Measurements from ENCODE around the gene CCDC92. TPM values are rescaled to one million over a fixed set of nuclear protein-coding genes. Genes with fewer than 3 reads are reported as not detected.

The CCDC92 gene
- total RNA-seq, 2 experiments from 2014 or later: 11.5 to 12.7 TPM

DNA sequence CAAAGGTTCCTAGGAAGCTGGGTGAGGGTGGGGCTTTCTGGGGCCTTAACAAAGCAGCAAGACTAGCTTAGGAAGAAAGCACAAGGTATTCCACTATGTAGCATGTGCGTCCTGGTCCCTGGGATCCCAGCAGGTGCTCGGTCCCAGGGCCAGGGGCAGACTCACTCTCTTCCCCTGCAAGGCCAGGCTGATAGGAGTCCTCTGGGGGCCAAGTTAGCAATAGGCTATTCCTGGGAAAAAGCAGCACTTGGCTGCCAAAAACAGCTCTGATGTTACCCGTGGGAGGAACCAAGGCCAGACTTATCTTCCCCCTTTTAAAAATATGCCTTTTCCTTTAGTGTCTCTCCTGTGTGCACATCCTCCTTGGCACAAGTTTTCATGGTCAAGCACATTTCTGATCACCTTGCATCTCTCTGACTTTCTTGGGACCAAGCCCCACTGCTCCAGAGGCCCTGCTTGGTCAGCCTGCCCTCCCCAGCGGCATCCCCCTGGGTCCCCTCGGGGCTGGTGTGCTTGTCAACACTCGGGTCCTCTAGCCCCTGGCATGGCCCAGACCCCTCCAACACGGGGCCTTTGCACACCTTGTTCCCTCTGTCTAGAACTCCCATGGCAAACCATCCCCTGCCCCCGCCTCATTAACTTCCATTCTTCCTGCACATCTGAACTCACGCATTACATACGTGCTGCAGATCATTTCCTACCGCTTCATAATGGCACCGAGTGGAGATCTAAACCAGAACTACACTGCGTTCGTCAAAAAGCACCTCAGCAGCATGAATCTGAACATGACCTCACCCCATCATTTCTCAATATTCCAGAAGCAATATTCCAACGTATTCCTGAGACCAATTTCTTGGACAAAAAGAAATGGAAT is 21.9 kb downstream of the CCDC92 start:
- ChIA-PET CTCF (no interaction called here), POLR2A (interaction anchor here (1.0 kb wide), 1 partner anchor 21 kb away, joined by 3 read pairs; no protein-coding TSS in a partner anchor)
- H3K36me3 Mint-ChIP-seq (ENCODE audit: low read depth): peaks cover 12% of the 10 kb centered on the region
- no peaks in the 10 kb centered on the region for H3K27me3 Mint-ChIP-seq
- H3K27me3 ChIP-seq (ENCODE audit: control insufficient read depth in 1 of 2, insufficient read depth in 2 of 2, low read length in 2 of 2): no peaks in the 10 kb centered on the region
- H3K27ac Mint-ChIP-seq: no peak overlapping the region
- H3K27ac ChIP-seq (ENCODE audit: low read depth in 1 of 2, low read length in 2 of 2): no peak overlapping the region
- H3K4me3 Mint-ChIP-seq: no peak overlapping the region
- H3K4me1 ChIP-seq (ENCODE audit: insufficient read depth, low read length): no peaks in the 10 kb centered on the region
- no peaks in the 10 kb centered on the region for H3K4me1 Mint-ChIP-seq (ENCODE audit: low read depth)
- TF ChIP-seq, protein P1, sequence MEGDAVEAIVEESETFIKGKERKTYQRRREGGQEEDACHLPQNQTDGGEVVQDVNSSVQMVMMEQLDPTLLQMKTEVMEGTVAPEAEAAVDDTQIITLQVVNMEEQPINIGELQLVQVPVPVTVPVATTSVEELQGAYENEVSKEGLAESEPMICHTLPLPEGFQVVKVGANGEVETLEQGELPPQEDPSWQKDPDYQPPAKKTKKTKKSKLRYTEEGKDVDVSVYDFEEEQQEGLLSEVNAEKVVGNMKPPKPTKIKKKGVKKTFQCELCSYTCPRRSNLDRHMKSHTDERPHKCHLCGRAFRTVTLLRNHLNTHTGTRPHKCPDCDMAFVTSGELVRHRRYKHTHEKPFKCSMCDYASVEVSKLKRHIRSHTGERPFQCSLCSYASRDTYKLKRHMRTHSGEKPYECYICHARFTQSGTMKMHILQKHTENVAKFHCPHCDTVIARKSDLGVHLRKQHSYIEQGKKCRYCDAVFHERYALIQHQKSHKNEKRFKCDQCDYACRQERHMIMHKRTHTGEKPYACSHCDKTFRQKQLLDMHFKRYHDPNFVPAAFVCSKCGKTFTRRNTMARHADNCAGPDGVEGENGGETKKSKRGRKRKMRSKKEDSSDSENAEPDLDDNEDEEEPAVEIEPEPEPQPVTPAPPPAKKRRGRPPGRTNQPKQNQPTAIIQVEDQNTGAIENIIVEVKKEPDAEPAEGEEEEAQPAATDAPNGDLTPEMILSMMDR (IDR thresholded peaks at IDR 0.05): no peak
- intact Hi-C loops (cut with DNase I, micrococcal nuclease): loop anchor here in 1 of 2 experiments (2.0 kb wide), 1 partner anchor 18 kb away; no protein-coding TSS in a partner anchor
- no peak for ATAC-seq (ENCODE audit: poor library complexity)
- no peak for DNase-seq
- H3K9me3 Mint-ChIP-seq: no peaks in the 10 kb centered on the region
- H3K36me3 ChIP-seq (ENCODE audit: insufficient read depth, low read length): peaks cover 6% of the 10 kb centered on the region
- no peaks in the 10 kb centered on the region for H3K9me3 ChIP-seq (ENCODE audit: control insufficient read depth in 1 of 2, insufficient read depth in 1 of 2, low read length in 2 of 2)
- no peak overlapping the region for H3K4me3 ChIP-seq (ENCODE audit: low read length)

DNA sequence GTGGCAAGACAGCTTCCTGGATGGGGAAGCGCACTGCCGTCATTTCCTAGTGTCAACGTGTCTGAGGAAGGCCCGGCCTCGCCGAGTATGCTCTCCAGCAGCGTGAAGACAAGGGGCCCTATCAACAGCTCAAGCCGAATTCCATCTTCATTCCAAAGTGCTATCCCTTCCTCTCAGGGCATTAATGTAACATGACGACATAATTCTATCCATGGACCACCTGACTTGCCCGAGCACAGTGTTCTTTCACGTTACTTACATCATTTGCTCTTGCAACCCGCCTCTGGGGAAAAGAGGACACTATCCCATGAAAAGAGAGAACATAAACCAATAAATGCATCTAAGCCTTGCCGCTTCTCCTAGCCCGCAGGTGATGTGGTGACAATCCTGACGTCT is 22.9 kb downstream of the CCDC92 start:
- TF ChIP-seq, protein P1 (IDR thresholded peaks at IDR 0.05): no peak
- Mint-ChIP-seq H3K36me3 (ENCODE audit: low read depth) (peaks cover 14% of the 10 kb centered on the region), H3K27ac (no peak overlapping the region), H3K27me3 (no peaks in the 10 kb centered on the region), H3K4me3 (no peak overlapping the region), H3K9me3 (no peaks in the 10 kb centered on the region), H3K4me1 (ENCODE audit: low read depth) (no peaks in the 10 kb centered on the region)
- Histone ChIP-seq H3K4me1 (ENCODE audit: insufficient read depth, low read length) (no peaks in the 10 kb centered on the region), H3K27me3 (ENCODE audit: control insufficient read depth in 1 of 2, insufficient read depth in 2 of 2, low read length in 2 of 2) (no peaks in the 10 kb centered on the region), H3K27ac (ENCODE audit: low read depth in 1 of 2, low read length in 2 of 2) (no peak overlapping the region), H3K4me3 (ENCODE audit: low read length) (no peak overlapping the region), H3K9me3 (ENCODE audit: control insufficient read depth in 1 of 2, insufficient read depth in 1 of 2, low read length in 2 of 2) (no peaks in the 10 kb centered on the region), H3K36me3 (ENCODE audit: insufficient read depth, low read length) (peaks cover 16% of the 10 kb centered on the region)
- CTCF ChIA-PET: no interaction called here
- POLR2A ChIA-PET: no interaction called here
- no peak for DNase-seq
- ATAC-seq (ENCODE audit: poor library complexity): no peak
- intact Hi-C loops (cut with DNase I, micrococcal nuclease): loop anchor here in 1 of 2 experiments (2.0 kb wide), 1 partner anchor 19 kb away; no protein-coding TSS in a partner anchor

DNA sequence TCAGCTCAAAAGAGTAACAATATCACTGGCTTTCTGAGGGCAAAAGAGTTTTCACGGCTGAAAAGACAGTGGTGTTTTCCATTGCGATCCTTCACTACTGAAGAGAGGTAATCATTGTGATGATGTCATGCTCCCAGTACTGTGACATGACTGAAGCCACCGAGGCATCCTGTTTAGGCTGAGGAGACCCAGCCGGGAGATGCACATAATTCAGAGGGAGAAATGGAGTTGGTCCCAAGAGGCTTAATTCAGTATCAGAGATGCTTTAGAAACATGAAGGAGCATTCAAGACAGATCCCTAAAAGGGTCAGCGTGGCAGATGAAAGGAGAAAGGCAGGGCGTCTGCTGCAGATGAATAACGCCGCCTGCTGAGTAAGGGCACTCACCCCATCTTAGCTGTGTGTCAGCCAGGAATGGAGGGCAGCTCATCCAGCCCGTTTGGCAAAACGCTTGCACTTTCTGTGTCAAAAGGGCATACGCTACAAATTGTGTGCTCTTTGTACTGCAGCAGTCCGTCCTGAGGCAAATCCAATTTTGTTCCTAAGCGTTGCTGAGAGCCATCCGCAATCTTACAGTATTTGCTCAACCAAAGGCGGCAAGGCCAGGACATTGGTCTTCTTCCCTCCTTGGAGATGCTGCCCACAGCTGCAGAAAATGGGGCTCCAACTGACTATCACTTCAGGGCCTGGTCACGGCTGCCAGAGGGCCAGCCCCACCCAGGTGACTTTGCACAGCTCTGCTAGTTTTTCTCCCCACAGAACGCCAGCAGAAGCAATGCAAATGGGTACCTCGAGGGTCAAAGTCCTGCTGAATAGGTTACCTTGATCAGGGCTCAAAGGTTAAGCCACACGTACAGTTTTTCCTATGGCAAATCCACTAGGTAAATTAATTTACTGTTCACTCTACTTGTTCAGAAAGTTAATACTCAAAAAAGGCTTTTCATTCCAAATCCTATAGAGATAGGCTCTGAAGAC is 23.5 kb downstream of the CCDC92 start:
- Histone ChIP-seq H3K4me1 (ENCODE audit: insufficient read depth, low read length) (no peaks in the 10 kb centered on the region), H3K36me3 (ENCODE audit: insufficient read depth, low read length) (peaks cover 22% of the 10 kb centered on the region), H3K4me3 (ENCODE audit: low read length) (no peak overlapping the region), H3K27me3 (ENCODE audit: control insufficient read depth in 1 of 2, insufficient read depth in 2 of 2, low read length in 2 of 2) (no peaks in the 10 kb centered on the region), H3K9me3 (ENCODE audit: control insufficient read depth in 1 of 2, insufficient read depth in 1 of 2, low read length in 2 of 2) (no peaks in the 10 kb centered on the region), H3K27ac (ENCODE audit: low read depth in 1 of 2, low read length in 2 of 2) (no peak overlapping the region)
- ChIA-PET POLR2A (no interaction called here), CTCF (interaction anchor here (1.2 kb wide), 1 partner anchor 44 kb away, joined by 3 read pairs; no protein-coding TSS in a partner anchor)
- intact Hi-C loops (cut with DNase I, micrococcal nuclease): no loop called here
- TF ChIP-seq, protein P1 (IDR thresholded peaks at IDR 0.05): no peak
- no peaks in the 10 kb centered on the region for H3K27me3 Mint-ChIP-seq
- no peak for ATAC-seq (ENCODE audit: poor library complexity)
- no peaks in the 10 kb centered on the region for H3K9me3 Mint-ChIP-seq
- H3K36me3 Mint-ChIP-seq (ENCODE audit: low read depth): peaks cover 20% of the 10 kb centered on the region
- no peak for DNase-seq
- H3K4me3 Mint-ChIP-seq: no peak overlapping the region
- H3K4me1 Mint-ChIP-seq (ENCODE audit: low read depth): peaks cover 4% of the 10 kb centered on the region
- H3K27ac Mint-ChIP-seq: no peak overlapping the region
